GM19193 (cell line): ENCODE measurements around the gene TTC34.

ENCODE experiments used
- POLR2A ChIP-seq: IDR thresholded peaks from 4 replicates; pipeline ENCODE4 v1.6.1; 2011; ENCODE audit not compliant: insufficient read depth, insufficient read length; ENCODE audit errors: extremely low read depth

TTC34 gene

DNA sequence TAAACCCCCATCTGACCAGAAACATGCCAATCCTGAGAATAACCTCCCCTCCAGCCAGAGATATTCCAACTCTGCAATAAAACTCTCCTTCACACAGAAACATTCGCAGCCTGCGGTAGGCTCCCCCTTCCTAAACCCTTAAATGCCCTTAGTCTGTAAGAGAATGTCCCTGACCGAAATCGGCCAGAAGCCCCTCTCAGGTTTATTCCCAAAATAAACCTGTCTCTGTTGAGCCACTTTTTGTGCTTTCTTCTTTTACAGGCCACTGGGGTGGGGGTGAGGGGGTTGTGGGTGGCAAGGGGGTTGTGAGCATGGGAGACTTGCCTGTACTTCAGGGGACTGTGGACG lies 210.3 kb downstream of the TTC34 start:
- TF ChIP-seq POLR2A, result no peak

DNA sequence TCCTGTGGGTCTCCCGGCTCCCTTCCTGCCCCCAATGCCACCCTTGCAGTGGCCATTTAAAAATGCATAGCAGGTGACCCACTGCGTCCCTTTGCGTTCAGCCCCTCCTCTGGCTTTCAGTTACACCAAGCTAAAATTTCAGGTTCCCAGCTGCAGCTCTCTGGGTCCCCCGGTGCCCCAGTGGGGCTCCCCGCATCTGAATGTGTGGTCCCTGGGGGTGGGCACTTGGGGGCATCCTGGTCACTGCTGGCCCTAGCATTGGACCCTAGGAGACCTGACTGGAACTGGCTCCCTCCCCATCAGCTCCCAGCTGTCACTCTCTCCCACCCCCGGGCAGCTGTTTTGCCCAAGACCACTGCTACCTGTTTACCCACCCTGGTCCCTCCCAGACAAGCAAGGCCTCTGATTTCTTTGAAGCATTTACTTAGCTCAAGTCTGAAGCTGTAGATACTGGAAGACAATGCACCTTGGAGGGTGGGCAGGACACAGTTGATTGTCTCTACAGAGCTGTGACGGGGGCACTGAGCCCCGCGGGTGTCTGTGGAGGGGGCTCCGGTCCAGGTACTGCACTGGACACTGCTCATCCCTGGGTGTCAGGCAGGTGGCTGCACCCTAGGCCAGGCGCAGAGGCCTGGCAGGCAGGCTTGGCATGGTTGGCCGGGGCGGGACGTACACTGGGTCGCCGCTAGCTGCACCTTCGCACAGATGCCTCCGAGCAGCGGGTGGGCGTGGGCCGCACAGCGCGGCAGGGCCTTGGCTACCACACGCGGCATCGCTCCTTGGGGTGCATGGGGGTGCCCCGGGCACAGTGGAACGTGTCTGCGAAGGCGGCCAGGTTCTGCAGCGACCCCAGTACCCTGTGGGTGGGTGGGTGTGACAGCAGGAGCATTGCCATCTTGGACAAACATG lies 211.0 kb downstream of the TTC34 start:
- no peak for TF ChIP-seq POLR2A

DNA sequence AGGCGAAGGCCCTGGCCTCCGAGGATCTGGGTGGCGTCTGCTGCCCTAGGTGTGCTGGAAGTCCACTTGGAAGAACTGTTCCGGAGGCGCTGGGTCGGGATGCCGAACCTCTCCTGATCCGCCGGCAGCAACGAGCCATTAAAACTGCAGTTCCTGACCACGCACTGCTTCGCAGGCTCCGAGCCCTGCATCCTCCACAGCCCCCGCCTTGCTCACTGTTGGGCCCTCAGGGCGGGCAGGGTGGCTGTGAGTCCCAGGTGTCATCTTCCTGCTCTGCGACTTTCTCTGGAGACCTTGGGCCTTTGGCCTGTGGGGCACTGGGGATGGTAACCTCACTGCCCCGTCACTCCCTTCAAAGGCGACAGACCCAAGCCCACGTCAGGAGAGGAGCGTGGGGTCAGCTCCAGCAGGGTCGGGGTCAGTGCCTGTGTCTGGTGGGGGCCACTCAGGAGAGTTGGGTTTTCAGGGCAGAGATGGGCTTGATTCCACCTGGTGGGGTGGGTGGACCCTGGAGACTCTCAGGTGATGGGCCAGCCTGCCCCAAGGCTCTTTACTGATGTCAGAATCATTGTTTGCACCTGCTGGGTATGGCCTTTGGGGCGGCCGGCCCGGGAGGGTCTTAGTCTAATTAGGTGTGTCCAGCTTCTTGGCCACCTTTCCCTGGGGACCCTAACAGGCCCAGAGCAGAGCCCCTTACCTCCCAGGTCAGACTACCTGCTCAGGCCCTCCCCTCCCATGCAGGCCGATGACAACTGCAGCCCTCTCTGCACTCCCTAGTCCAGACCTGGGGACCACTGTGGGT lies 211.9 kb downstream of the TTC34 start:
- no peak for TF ChIP-seq POLR2A

DNA sequence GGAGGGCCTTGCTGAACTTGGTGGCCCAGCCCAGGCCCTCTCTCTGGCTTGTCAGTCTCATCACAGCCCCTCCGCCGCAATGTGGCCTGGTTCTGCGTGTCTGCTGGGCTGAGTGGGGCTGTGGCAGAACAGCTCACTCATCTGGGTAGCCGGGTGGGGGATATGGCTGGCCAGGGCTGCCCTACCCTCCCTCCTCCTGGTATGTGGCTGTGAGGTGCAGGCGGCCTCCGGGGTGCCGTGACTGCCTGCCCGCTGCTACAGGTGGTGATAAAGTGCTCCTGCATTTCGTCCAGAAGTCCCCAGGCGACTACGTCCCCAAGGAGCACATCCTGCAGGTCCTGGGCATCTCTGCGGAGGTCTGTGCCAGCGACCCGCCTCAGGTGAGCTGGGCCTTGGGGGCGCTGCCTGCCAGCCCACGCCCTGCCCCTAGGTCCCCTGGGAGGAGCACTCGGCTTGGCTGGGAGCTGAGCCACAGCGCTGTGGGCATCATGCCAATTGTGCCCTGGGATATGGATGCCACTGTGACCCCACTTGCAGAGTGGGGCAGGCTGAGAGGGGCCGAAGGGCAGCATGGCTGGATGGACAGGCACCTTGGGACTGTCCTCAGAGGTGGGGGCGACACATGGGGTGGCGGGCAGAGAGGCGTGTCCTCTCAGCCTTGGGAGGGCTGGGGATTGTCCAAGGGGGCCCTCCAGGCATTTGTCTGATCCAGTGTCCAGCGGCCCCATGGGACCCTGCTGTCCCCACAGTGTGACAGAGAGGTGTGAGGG lies 212.6 kb downstream of the TTC34 start:
- TF ChIP-seq POLR2A, result no peak

DNA sequence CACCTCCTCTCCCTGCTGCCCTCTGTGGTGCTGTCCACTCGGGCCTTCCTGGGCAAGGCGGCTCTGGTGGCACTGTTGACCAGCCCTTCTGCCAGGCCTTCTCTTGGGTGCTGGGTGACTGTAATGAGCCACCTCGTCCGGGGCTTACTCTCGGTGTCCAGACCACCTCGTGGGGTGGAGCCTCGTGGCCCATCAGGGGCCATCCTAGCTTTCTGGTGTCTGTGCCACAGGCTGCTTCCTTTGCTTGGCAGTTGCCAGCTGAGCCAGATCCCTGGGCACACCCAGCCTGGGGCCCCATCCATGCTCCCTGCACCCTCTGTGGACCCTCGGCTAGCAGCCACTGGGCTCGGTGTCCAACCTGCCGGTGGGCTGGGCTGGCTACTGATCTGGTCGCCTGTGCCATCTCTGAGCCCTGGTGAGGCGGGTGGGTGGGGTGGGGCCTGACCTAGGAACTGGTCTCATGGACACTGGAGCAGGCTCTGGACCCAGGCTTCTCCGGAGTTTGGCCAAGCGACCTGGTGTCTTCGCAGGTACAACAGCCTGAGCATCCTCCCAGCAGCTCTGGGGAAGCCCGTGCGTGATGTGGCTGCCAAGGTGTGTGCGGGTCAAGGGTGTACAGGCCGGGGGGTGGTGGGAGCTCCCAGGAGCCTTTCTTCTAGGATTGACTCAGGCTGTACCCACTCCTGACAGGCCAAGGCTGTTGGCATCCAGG lies 213.5 kb downstream of the TTC34 start:
- TF ChIP-seq POLR2A, result no peak

DNA sequence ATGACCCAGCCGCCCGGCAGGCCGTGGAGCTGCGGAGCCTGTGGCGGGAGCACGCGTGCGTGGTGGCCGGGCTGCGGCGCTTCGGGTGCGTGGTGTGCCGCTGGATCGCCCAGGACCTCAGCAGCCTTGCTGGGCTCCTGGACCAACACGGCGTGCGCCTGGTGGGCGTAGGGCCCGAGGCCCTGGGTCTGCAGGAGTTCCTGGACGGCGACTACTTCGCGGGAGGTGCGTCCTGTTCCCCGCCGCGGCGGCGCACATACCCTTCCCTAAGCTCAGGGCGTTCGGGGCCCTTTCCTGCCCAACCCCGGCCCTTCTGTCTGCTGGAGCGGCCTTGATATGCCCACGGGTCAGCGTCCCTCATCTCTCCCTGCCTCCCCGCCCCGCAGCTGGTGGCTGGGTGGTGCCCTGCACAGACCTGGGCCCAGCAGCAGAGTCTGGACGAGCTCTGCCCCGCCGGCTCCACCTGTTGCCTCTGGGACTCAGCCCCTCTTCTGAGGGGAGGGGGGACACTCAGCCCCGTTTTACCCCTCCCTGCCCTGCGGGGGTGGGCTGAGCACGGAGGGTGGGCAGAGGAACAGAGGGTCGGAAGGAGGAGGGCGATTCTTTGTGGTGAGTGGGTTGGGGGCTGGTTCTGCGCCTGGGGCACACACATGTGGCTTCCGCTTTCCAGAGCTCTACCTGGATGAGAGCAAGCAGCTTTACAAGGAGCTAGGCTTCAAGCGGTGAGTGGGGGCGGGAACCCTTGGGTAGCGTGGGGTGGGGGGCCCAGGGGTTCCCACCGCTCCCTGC lies 214.2 kb downstream of the TTC34 start:
- no peak for TF ChIP-seq POLR2A

DNA sequence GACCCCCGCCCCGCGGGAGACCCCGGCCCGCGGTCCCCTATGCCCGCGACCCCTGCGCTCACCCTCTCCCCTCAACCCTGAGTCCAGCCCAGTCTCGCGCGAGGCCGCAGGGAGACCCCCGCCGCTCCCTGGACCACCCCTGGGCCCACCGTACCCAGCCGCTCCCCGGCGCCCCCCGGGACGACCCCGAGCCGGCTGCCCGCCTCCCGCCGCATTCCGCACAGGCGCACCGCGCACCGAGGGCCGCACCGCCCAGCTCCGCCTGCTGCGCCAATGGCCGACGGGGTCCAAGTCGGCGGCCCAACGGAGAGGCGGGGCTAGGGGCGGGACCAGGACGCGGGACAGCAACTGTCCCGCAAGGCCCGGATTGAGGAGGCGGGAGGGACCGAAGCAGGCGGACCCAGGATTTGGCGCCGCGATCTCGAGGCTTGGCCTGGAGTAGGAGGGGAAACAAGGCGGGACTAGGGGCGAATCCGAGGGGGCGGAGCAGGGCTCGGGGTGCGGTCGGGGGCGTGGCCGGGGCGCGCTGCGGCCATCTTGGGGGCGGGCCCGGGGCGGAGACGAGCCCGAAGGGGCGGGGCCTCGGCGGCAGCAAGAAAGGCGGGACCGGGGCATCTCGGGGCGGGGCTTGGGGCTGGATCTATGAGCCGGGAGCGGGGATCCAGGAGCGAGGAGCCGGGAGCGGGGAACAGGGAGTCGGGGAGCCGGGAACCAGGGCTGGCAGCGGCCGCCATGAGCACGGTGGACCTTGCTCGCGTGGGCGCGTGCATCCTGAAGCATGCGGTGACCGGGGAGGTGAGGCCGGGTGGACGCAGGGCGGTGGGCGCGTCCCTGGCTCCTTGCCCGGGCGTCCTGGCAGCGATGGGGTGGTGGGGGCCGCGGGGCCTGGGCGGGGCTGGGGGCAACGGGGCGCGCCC lies 215.1 kb downstream of the TTC34 start, which contains the start of gene PRXL2B:
PRXL2B (plus strand) TSS at position 624 of the 917 bp plus-strand sequence; CDS start at position 733, 109 bp downstream.
- peak; percentile 67 for TF ChIP-seq POLR2A
